GM18909 (cell line): ENCODE data around the gene TRIM63.

Experiments used
- ATAC-seq: cut with Tn5 transposase; IDR thresholded peaks from one replicate; pipeline ENCODE4 v1.9.1; 2021; ENCODE audit warnings: mild to moderate bottlenecking; ENCODE audit not compliant: unreplicated experiment, poor library complexity

TRIM63 gene

DNA sequence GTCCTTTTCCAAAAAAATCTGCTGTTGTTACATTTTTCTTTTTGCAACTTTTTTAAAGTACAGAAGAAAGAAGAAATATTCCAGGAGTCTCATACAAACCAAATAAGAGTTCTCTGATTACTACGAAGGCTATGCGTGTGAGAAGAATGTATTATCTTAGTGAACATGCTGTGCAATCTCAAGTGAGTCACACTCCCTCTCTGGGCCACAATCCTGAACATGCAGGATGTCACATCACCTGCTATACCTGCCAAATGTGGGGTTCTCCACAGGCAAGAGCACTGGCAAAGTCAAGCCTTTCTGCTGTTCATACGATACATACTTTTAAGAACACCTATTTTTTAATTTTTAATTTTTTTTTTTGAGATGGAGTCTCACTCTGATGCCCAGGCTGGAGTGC, 21.7 kb upstream of the TRIM63 start:
- ATAC-seq = no peak

DNA sequence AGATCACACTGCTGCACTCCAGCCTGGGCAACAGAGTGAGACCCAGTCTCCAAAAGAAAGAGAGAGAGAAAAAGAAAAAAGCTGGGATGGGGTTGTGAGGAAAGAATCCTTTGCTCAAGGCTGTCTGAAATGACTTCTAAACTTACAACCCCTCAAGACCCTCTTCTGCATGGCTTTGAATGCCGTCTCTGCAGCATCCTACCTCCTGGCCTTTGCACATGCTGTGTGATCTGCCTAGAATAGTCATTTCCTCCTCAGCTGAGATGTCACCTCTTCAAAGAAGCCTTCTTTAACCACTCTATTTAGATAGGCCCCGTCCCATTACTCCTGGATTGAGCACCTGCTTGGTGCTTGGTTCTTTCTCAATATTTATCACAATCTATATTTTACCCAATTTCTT, 17.4 kb upstream of the TRIM63 start:
- no peak for ATAC-seq

DNA sequence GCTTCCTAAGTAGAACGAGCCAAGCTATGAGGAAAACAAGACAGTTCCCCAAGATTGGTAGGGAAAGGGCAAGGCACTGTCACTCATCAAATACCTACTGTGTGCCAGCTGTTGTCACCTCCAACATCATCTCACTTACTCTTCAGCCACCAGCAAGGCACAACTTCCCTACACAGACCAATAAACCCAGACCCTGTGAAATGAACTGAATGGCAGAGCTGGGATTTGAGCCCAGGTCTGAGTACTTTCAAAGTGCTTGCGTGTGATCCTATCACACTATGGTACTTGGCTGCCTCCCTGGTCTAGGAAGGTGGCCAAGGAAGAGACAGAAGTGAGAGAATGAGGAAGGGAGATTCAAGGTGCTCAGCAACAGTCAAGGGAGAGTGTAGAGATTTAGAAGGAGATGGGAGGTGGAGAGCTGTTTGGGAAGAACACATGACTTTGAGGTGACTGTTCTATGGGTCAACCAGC, 16.7 kb upstream of the TRIM63 start:
- no peak for ATAC-seq

DNA sequence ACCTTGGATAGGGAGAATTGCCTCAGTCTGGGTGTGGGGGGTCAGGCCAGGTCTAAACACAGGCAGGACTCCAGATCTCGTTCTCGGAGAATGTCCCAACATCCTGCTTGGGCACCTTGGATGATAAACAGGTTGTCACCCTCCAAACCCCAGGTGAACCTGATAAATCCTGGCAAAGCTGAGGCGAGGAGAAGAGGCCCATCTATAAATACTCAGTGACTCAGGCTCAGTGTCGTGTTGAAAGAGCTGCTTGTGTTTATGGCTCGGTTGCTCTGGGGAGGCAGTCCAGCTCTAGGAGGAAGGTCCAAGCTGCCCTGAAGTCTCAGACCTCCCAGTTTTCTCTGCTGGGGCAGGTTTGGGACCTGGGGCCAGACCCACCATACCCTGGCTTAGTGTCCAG, 15.8 kb upstream of the TRIM63 start:
- no peak for ATAC-seq

DNA sequence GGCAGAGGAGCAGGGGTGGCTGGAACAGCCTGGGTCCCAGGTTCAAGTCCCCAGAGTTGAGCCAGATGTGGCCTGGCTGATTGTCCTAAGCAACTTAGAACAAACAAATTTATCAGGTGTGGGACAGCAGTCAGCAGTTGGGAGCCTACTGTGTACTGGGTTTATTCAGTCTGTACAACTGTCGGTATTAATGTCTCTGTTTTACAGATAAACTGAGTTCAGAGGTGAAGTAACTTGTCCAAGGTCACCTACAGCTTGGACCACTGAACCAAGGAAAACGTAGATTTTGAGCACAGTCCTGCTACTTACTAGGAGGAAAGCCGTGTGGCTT, 14.6 kb upstream of the TRIM63 start:
- no peak for ATAC-seq

DNA sequence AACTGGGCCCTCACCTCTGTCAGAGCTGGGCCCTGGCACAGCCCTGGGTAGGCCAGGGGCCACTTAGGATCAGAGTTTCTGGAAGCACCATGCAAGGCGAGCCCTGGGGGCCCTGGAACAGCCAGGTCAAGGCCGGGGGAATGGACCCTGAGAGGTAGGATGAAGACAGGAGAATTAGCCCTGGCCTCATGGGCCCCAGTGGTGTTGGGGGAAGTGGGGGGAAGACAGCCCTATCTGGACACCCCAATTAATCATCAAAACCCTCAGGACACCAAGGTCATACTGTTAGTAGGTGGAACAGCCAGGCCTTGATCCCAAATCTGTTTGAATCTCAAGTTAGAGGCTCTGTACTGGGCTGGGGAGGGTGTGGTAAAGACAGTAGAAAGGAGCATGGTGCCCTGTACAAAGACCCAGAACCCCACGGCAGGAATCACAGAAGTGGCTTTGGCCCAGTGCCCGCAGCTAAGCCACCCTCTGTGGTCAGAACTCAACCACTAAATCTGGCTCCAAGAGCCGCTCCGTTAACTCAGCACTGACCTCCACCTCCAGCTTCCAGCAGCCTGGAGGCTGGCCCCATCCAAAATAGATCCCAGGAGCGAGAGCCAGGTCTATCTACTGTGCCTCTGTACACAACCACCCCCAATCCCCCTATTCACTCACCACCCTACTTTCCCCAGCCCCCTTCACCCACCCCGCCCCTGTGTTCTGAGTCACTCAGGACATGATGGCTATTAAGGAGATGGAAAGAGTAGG, 14.0 kb upstream of the TRIM63 start:
- no peak for ATAC-seq

DNA sequence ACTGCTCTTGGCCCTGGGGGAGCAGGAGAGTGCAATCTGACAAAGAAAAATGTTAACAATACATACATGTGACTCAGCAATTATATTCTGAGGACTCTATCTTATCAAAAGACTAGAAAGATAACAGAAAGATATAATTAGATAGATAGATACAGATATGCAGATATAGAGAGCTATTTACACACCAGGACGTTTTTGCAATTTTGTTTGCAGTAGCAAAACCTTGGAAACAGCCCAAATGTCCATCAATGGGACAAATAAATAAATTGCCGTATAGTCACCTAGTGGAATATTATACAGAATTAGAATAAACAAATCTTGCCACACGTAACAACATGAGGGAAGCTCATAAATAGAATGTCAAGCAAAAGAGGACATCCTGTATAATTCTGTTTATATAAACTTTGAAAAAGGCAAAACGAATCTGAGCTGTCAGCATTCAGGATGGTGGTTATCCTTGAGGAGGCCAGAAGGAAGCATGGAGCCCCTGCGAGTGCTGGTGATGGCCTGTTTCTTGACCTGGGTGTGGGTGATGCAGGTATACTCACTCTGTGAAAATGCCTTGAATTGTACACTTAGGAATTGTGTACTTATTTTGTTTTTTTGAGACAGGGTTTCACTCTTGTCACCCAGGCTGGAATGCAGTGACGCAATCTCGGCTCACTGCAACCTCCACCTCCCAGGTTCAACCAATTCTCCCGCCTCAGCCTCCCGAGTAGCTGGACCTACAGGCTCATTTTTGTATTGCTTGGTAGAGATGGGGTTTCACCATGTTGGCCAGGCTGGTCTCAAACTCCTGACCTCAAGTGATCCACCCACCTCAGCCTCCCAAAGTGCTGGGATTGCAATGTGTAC, 12.8 kb upstream of the TRIM63 start:
- no peak for ATAC-seq

DNA sequence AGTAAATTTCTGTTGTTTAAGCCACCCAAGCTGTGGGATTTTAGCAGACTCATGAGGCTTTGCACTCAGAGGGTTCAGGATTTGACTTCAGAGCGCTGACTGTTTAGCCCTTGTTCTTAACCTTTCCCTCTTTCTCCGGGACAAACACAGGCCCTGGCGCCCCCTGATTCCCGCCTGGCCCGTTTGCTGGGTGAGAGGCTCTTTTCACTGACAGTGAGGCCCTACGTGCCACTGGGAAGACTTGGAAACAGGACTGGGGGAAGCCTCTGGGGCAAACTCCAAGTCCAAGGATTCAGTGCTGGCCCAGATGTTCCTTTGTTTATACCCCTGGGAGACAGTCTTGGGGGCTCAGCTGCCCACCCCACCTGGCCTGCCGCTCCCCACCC, 11.7 kb upstream of the TRIM63 start:
- ATAC-seq = no peak

DNA sequence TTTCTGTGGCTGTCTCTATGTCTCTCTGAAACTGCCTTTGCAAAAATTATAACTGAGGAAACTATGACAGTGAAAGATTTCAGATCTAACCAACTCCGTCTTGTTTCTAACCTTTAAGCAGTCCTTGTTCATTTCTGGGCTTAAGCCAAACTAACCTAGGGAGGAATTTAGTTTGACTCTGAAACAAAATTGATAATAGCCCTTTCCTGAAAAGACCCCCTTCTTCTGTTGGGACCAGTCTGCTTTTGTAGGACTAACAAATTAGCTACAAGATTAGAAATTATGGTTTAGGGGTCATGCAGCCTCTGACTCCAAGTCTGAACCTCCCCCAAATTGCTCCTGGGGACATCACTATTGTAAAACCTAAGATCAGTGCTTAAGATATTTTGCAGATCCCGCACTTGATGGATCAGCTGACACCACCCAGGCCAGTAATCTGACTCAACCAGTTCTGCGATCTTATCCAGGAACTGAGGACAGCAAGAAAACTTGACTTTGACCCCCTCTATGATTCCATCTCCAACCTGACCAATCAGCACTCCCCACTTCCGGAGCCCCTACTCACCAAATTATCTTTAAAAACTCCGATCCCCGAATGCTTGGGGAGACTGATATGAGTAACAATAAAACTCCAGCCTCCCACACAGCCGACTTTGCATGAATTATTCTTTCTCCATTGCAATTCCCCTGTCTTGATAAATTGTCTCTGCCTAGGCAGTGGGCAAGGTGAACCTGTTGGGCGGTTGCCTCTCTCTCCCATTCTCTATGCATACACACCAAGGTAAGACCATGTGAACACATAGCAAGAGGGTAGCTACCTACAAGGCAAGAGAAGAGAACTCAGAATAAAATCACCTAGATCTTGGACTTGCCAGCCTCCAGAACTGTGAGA, 11.1 kb upstream of the TRIM63 start:
- no peak for ATAC-seq

DNA sequence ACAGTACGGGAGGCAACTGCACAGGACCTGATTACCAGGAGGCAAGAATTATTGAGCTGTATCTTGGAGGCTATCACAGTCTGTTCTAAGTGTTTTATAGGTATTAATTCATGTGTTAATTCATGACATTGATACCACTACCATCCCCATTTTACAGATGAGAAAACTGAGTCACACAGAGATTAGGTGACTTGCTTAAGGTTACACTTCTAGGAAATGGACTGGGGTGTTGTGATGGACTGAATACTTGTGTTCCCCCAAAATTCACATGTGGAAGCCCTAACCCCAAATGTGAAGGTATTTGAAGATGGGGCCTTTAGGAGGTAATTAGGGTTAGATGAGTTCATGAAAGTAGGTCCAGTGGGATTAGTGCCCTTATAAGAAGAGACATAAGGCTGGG, 10.1 kb upstream of the TRIM63 start:
- no peak for ATAC-seq

DNA sequence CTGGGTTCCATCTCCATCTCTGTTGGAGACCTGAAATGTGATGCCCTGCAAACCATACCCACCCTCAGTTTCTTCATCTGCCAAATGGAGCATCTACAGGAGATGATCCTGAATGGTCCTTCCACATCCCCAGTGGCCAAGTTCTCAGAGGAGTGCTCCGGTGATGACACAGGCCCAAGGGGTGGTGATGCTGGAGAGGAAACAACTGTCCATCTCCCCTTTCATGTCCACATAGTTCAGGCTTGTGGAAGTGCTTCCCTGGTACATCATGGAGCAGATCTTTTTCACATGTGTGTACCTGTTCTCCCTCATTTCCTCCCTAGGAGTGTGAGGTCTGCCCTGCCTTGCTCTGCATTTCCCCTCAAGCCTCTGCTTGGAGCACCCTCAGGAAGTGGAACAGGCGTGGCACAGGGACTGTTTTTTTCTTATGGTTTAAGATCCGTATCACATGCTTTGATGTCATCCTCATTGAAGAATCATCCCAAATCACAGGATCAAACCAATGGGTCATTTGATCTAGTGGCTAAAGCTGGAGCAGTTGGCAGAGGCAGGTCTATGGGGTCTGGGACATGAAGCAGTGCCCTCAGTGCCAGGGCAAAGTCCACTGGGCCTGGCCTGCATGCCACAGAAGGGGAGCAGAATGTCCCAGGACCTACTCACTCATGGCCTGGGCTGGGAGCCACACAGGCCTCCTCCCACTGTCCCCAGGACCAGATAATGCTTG, 8.2 kb upstream of the TRIM63 start:
- ATAC-seq = no peak

DNA sequence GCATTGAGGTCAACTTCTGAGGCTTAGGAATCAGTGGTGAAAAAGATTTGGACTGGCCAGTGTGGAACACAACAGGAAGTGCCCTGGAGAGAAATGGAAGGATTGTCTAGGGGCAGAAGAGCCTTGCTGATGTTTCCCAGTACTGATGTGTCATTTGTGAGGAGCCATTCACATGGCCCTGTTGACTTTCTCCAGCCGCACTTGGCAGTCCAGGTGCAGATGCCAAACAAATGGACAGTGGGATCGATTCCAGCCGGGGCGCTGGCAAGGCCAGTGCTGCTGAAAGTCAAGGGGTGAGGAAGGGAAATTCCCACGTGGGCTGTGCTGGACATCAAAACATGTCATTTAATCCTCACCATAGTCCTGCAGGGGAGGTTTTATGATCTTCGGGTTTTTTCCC, 4.9 kb upstream of the TRIM63 start:
- ATAC-seq = no peak

DNA sequence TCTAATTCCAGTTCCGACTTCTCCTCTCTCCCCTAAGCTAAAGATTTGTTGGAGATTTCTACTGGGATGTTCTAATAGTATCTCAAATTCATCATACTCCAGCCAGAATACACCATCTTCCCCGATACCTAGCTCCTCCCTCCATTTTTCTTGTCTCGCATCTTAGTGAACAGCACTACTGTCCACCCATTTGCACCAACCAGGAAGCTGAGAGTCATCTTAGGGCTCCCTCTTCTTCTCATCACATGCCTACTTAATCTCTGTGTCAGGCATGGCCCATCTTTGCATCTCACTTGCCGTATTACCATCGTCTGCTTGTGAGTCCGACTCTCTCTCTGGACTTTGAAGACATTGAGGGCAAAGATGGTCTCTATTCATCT, 3.5 kb upstream of the TRIM63 start:
- ATAC-seq = no peak

DNA sequence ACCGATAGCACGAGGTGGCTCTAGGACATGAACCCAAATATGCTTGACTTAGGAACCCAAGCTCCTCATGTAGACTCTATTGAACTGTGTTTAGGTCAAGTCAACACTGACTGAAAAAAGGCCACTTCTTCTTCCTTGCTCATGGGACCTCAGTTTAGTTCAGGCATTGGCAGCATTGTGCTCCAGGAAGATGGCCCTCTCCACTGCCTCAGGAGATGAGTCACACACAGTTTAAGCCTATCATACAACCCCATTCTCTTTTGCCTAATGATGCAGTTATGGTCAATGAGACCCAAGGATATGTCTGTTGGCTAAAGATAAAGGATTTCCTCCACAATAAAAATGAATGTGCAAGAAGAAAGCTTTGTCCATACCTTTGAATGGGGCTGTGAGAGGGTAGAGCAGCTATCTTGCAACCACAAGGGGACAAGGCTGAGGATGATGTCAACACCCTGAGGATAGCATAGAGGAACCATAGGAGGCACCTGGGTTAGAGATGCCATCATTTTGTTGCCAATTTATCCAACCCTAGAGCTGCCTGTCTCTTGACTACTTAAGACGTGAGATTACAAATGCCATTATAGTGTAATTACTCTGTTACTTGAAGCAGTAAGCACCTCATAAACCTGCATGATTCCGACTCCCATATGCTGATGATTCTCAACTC, 3.0 kb upstream of the TRIM63 start:
- ATAC-seq = no peak

DNA sequence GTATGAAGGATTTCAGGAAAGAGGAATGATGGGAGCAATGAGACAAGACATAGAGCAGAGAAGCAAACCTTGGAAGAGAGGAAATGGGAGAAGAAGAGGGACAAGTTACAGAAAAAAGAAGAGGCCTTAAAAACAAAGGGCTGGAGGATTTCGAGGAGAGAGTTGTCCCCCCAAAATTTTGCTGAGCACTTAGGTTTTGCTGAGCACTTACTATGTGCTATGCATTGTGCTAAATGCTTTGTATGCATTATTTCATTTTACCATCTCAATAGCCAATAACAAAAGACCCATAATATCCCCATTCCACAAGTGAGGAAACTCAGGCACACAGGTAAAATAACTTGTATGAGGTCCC, 2.5 kb upstream of the TRIM63 start:
- no peak for ATAC-seq

DNA sequence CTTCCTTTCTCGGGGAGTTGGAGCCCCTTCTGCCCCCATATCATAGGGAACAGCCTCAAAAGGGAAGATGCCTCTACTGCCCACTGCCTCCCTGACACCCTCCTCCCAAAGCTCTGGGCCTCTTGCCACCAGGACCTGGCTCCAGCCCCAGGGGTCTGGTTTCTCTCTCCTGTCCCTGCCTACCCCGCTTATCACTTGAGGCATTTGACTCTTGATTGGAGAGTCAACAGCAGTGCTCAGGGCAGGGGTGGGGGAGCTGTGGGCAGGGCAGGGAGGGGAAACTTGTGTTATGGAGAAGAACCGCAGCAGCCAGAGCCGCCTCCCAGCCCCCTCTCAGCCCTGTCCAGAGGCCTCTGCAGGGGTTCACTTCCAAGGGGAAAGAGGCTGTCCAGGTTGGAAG, 573 bp downstream of the TRIM63 start:
- ATAC-seq = no peak

DNA sequence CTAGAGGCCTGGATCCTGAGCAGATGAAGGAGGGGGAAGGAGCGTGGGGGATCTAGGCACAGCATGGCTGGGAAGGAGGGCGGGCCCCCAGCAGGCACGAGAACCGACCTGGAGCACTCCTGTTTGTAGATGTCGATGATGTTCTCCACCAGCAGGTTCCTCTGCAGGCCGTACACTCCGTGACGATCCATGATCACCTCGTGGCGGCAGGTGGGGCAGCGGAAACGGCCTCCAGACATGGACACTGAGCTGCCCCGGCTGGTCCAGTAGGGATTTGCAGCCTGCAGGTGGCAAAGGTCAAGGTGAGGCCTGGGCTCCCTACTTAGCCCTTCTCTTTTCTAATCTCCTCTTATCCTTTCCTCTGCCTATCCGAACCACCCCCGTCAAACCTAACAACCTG, 1.3 kb downstream of the TRIM63 start:
- no peak for ATAC-seq

DNA sequence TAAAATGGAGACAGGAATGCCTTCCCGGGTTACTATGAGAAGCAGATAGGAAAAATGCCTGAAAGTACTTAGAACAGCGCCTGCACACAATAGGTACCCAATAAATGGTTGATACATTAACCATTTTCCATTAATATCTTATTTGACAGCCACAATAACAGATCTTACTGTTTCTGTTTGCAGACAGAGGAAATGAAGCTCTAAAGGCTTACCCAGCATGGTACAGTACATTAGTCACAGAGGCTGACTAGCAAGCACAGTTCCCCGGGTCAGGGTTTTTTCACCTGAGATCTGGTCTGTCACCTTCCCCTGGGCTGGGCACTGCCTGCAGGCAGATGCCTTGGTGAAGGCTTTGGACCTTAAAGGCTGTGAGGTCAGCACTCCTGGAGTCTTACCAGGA, 2.9 kb downstream of the TRIM63 start:
- no peak for ATAC-seq

DNA sequence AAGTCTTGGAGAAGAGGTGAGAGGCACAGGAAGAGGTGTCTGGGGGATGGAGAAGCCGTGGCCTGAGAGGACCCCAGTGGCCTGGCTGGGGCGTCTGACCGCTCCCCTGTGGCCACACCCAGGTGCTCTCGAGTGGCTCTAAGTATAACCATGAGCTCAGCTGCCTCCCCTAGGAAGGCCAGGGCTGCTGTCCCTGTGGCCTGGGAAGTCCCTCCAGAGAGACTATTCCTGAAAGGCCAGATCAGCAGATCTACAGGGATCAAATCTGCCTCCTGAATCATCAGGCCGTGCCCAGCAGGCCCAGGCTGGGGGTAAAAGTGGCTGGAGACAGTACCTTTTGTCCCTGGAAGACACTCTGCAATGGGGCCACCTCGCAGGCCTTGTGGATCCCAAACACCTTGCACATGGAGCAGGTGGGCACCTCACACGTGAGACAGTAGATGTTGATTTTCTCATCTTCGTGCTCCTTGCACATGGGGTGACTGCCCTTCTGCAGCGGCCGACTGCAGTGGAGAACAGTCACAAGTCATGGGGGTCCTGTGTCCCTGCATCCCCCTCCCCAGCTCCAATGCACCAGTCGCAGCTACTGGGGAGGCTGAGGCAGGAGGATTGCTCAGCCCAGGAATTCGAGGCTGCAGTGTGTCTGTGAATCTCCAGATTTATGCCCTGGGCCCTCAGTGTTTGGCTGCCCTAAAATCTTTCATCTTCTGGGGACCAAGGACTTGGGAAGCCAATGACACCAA, 6.4 kb downstream of the TRIM63 start:
- no peak for ATAC-seq
